Cerebellar cortex (tissue), 1 donor: Measurements from ENCODE around the gene H3-3A.

Experiments used
- DNase-seq: peaks from one replicate; pipeline ENCODE4 v3.0.0-alpha.2; 2015; ENCODE audit warnings: low spot score

Gene H3-3A

DNA sequence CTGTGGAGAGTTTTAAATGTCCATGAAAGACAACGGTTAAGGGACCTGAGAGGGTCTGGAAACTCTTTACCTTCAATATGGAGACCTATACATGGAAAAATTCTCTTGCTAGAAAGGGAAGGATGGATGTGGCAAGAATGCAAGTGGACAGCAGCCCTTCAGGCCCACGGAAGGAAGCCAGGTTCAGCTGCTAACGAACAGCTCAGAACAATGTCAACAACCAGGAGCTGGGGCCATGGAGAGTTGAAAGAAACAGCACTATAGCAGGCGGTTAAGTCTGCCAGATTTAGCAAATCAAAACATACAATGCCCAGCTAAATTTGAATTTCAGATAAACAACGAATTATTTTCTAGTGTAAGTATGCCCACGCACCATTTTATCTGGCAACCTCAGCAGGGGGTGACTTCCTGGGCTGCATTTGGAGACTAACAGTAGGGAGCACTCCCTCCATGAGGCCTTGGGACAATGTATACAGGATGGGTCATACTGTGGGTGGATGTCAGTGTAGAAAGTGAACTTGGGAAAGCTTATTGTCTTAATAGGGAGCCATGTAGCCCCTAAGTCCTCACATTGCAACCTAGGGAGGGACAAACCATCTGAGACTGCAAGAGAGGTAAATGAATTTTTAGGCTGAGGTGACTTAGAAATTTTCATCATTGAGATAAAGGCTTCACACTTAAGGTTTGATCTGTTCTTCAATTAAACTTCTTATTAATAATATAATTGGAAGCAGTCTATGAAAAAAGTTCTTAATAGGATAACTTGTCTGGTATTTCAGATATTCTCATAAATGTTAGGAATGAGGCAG lies 7.8 kb upstream of the H3-3A start:
- DNase-seq = no peak

DNA sequence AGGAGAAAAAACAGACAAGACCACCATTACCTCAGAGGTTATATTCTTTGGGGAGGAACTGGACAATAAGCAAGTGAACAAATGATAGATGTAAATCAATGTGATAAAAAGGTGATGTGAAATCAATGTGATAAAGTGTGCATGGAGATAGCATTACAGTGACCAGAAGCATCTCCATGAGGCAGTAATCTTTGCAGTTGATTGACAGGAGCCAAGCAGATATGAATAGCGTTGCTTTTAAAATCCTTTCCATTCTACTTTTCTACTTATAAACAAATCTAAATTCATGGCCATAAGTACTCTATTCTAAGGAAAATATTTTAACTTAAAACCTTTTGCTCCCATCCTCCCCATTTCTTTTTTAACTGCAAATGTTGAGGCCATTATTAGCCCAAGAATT lies 2.8 kb upstream of the H3-3A start:
- no peak for DNase-seq

DNA sequence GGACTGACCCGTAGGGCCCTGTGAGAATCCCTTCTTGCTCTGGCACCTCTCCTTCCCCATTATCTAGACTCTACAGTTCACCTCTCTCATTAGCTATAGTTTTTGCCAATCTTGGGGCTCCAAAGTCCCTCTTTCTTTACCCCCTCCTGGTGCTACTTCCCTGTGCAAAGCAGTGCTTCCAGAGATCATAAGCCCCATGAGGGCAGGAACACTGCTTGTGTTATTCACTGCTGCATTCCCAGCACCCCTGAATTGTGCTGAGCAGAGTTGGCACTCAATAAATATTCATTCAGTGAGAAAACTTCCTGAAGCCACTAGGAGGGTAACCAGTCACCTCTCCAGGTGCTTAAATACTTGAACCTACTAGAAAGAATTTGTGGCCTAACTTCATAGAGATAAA lies 2.1 kb upstream of the H3-3A start:
- no peak for DNase-seq

GRCh38 chr1:226061068-226061840 lies 1.3 kb upstream of the H3-3A start:
- peak; percentile 57 for DNase-seq

DNA sequence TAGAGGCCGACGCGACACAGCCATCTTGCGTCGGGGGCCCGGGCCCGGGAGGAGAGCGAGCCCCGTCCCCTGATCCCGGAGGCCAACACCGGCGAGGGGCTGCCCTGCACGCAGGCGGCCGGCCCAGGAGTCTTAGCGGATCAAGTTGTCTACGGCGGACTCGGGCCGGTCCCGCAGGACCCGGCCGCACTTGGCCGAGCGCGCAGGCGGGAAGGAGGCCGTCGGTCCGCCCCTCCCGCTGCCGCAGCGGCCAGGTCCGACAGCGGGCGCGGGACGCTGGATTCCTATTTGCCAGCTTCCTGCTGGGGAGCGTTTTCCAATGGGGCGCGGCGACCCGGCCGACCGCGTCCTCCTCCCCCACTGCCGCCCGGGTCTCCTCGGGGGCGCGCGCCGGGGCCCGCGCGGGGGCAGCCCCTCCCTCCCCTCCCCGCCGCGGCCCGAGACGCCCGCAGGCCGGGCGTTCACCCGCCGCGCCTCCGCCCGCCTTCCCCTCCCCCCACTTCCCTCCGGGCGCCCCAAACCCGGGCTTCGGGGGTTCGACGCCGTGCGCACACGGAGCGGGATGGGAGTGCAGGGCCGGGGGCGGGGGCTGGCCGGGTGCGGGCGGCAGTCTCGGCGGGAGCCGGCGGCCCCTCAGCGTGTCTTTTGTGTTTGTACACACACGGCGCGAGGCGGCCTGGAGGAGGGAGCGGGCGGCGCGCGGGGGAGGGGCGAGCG lies 517 bp upstream of the H3-3A start:
- peak; percentile 65 for DNase-seq

- peak; percentile 62 for DNase-seq
These were observed 884 bp downstream of the H3-3A start for GRCh38 chr1:226063224-226063976.

- DNase-seq = peak; percentile 23
These were observed 1.7 kb downstream of the H3-3A start for GRCh38 chr1:226063977-226064815.

- DNase-seq = peak; percentile 87
These were observed 2.3 kb downstream of the H3-3A start for GRCh38 chr1:226064816-226065248.

DNA sequence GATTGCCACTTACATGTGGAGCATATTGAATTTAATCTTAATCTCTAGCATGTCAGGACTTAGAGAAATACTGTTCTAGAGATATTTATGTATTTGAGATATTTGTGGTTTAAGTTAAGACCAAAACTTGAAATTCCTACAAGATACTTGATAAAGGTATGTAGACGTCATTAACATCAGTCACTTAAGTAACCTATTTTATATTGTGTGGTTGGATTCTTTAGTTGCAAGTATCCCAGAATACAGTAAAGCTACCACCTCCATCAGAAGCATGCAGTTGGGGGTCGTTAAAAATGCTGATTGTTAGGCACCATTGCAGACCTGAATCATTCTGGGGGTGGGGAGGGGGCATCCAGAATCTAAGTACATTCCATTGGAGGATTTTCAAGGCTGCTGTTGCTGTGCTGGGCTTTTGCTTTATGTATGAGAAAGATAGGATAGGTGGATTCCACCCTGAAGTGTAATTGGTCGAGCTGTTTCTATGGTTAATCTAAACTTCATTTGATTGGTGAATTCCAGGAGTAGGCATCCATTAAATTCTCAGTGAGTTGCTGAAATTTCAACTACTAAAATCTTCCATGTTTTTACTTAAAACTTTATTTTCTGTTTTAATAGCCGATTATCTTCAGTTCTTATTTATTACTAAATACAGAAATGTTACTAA lies 4.0 kb downstream of the H3-3A start:
- DNase-seq = peak; percentile 32

DNA sequence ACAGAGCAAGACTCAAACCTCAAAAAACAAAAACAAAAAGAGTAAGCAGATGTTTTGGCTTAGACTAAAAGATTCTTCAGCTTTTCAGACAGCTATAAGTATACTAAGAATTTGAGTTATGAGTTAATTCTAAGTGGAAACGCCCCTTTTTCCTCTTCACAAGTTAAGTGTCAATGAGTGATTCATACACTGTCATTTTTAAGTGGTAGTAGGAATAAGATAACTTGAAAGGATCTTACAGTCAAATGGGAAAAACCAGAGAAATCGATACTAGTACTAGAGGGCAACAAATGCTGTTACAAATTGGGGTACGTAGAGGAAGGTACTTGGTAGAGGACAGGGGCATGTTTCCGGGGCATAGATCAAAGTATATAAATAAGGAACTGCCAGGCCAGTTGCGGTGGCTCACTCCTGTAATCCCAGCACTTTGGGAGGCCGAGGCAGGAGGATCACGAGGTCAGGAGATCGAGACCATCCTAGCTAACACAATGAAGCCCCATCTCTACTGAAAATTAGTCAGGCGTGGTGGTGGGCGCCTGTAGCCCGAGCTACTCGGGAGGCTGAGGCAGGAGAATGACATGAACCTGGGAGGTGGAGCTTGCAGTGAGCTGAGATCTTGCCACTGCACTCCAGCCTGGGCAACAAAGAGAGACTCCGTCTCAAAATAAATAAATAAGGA lies 7.4 kb downstream of the H3-3A start:
- no peak for DNase-seq

GRCh38 chr1:226072347-226072746 lies 9.8 kb downstream of the H3-3A start:
- DNase-seq = no peak

- DNase-seq = no peak
These were observed 10.9 kb downstream of the H3-3A start for GRCh38 chr1:226073184-226073950.

DNA sequence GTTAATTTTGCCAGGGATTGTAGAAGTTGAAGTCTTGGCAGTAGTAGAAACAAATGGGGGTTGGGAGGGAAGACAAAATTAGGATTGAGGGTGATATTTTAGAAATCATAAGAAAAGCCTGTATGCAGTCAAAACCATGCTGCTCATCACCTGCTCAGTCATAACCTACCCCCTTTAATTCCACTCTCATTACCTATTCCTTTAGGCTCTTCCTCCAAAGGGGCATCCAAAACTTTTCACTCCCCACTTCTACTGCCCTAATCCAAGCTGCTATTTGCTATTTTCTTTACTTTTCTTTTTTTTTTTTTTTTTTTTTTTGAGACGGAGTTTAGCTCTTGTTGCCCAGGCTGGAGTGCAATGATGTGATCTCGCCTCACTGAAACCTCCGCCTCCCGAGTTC lies 11.5 kb downstream of the H3-3A start:
- DNase-seq = no peak

GRCh38 chr1:226076378-226076777 lies 13.9 kb downstream of the H3-3A start:
- no peak for DNase-seq

GRCh38 chr1:226078374-226078773 lies 15.9 kb downstream of the H3-3A start:
- DNase-seq = no peak

- no peak for DNase-seq
These were observed 20.0 kb downstream of the H3-3A start for GRCh38 chr1:226082587-226082917.

DNA sequence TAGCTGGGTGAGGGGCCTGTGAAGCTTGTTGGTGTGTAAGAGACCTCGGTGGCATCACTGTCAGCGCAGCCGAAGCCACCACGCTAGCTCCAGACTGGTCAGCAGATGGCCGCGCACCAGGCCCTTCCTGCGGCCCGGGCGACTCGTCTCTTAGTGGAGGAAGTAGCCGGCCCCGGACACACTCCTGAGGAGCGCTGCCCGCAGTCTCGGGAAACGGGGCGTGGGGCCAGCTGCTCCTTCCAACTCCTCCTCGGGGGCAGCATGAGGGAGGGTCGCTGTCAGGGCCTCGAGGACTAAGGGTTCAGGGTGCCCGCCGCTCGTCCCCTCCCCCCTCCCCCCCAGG lies 20.4 kb downstream of the H3-3A start:
- DNase-seq = peak; percentile 83

- peak; percentile 89 for DNase-seq
These were observed 21.0 kb downstream of the H3-3A start for GRCh38 chr1:226083302-226084101.
